SK-N-SH treated with all-trans-retinoic acid at 6 μM for 48 hours (cell line): ENCODE measurements around the gene INS.

Experiments used
- ARNTL ChIP-seq: fragments of 450-650 bp; formaldehyde crosslinking; IDR thresholded peaks from 2 replicates; pipeline ENCODE4 v1.5.0; 2020; ENCODE audit warnings: low read depth, mild to moderate bottlenecking, moderate library complexity, borderline replicate concordance
- BACH2 ChIP-seq: fragments of 250-450 bp; sonication (Bioruptor Pico); IDR thresholded peaks from 2 replicates; pipeline ENCODE4 v1.9.0; 2021; ENCODE audit warnings: mild to moderate bottlenecking, borderline replicate concordance
- PPARA ChIP-seq: fragments of 250-450 bp; sonication (Bioruptor Pico); IDR thresholded peaks from 2 replicates; pipeline ENCODE4 v1.5.0; 2020; ENCODE audit warnings: mild to moderate bottlenecking, borderline replicate concordance
- ZFP3 ChIP-seq: fragments of 250-450 bp; sonication (Bioruptor Pico); IDR thresholded peaks from 2 replicates; pipeline ENCODE4 v1.5.0; 2020; ENCODE audit warnings: mild to moderate bottlenecking, moderate library complexity
- ZFP30 ChIP-seq: fragments of 450-650 bp; formaldehyde crosslinking; IDR thresholded peaks from 2 replicates; pipeline ENCODE4 v1.5.0; 2022; ENCODE audit warnings: mild to moderate bottlenecking, moderate library complexity
- ZNF8 ChIP-seq: fragments of 450-650 bp; formaldehyde crosslinking; IDR thresholded peaks from 2 replicates; pipeline ENCODE4 v1.5.0; 2020; ENCODE audit warnings: mild to moderate bottlenecking, moderate library complexity
- TF ChIP-seq, protein P1 (sequence below): fragments of 250-450 bp; sonication (Bioruptor Pico); IDR thresholded peaks from 2 replicates; pipeline ENCODE4 v1.8.0; 2021; ENCODE audit warnings: low read depth, mild to moderate bottlenecking, moderate library complexity, borderline replicate concordance
- TF ChIP-seq, protein P2 (sequence below): fragments of 250-450 bp; sonication (Bioruptor Pico); IDR thresholded peaks from 2 replicates; pipeline ENCODE4 v1.5.1; 2020; ENCODE audit warnings: low read depth, mild to moderate bottlenecking, moderate library complexity
- TF ChIP-seq, protein P3 (sequence below): fragments of 250-450 bp; sonication (Bioruptor Pico); IDR thresholded peaks from 2 replicates; pipeline ENCODE4 v1.8.0; 2020; ENCODE audit warnings: mild to moderate bottlenecking, moderate library complexity, borderline replicate concordance

DNA sequence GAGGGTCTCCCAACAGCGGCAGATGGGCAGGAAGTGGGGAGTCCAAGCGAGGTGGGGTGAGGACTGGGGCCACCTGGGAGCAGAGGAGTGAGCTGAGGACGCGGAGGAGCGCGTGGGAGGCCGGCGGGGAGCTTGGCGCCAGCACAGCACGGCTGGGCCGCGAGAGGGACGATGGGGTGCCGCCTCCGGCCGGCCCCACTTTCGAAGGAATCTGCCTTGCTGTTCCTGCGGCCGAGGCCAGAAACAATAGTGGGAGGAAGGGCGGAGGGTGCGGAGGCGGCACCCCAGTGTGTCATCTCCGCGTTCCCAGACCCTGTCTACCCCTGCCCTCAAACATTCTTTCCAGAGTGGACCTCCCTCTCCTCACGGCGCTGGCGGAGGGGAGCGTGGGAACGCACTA lies 5.5 kb downstream of the INS start:
- TF ChIP-seq ZNF8 (CRISPR knock-in tag), result no peak
- TF ChIP-seq, protein P1, sequence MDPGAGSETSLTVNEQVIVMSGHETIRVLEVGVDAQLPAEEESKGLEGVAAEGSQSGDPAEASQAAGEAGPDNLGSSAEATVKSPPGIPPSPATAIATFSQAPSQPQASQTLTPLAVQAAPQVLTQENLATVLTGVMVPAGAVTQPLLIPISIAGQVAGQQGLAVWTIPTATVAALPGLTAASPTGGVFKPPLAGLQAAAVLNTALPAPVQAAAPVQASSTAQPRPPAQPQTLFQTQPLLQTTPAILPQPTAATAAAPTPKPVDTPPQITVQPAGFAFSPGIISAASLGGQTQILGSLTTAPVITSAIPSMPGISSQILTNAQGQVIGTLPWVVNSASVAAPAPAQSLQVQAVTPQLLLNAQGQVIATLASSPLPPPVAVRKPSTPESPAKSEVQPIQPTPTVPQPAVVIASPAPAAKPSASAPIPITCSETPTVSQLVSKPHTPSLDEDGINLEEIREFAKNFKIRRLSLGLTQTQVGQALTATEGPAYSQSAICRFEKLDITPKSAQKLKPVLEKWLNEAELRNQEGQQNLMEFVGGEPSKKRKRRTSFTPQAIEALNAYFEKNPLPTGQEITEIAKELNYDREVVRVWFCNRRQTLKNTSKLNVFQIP (CRISPR knock-in tag), result no peak
- no peak for TF ChIP-seq ZFP30 (CRISPR knock-in tag)
- TF ChIP-seq ARNTL, result no peak
- TF ChIP-seq, protein P2, sequence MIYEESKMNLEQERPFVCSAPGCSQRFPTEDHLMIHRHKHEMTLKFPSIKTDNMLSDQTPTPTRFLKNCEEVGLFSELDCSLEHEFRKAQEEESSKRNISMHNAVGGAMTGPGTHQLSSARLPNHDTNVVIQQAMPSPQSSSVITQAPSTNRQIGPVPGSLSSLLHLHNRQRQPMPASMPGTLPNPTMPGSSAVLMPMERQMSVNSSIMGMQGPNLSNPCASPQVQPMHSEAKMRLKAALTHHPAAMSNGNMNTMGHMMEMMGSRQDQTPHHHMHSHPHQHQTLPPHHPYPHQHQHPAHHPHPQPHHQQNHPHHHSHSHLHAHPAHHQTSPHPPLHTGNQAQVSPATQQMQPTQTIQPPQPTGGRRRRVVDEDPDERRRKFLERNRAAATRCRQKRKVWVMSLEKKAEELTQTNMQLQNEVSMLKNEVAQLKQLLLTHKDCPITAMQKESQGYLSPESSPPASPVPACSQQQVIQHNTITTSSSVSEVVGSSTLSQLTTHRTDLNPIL, result no peak
- TF ChIP-seq PPARA (CRISPR knock-in tag), result no peak
- no peak for TF ChIP-seq ZFP3 (CRISPR knock-in tag)
- TF ChIP-seq BACH2, result no peak
- TF ChIP-seq, protein P3, sequence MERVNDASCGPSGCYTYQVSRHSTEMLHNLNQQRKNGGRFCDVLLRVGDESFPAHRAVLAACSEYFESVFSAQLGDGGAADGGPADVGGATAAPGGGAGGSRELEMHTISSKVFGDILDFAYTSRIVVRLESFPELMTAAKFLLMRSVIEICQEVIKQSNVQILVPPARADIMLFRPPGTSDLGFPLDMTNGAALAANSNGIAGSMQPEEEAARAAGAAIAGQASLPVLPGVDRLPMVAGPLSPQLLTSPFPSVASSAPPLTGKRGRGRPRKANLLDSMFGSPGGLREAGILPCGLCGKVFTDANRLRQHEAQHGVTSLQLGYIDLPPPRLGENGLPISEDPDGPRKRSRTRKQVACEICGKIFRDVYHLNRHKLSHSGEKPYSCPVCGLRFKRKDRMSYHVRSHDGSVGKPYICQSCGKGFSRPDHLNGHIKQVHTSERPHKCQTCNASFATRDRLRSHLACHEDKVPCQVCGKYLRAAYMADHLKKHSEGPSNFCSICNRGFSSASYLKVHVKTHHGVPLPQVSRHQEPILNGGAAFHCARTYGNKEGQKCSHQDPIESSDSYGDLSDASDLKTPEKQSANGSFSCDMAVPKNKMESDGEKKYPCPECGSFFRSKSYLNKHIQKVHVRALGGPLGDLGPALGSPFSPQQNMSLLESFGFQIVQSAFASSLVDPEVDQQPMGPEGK (CRISPR knock-in tag), result no peak
